T-helper 1 cell treated with Interleukin-12 subunit alpha and Interleukin-12 subunit beta and Interleukin-4 antibody, amounts not matched to agents 30 ng/mL and 1 ng/mL, for 36 hours (primary cell): Measurements from ENCODE around the gene PGC. TPM values are rescaled to one million over a fixed set of nuclear protein-coding genes. Genes with fewer than 3 reads are reported as not detected.

Source experiments
- intact Hi-C: fragments of 100-400 bp; cut with micrococcal nuclease; formaldehyde crosslinking; loops from one replicate; pipeline ENCODE4 v1.15.1; 2024
- total RNA-seq: library from RNA; stranded (reverse); gene quantifications from 2 replicates; pipeline ENCODE4 v1.2.3, GENCODE V29; 2022

The PGC gene
- total RNA-seq, 1 donor from 2014 or later = not detected

DNA sequence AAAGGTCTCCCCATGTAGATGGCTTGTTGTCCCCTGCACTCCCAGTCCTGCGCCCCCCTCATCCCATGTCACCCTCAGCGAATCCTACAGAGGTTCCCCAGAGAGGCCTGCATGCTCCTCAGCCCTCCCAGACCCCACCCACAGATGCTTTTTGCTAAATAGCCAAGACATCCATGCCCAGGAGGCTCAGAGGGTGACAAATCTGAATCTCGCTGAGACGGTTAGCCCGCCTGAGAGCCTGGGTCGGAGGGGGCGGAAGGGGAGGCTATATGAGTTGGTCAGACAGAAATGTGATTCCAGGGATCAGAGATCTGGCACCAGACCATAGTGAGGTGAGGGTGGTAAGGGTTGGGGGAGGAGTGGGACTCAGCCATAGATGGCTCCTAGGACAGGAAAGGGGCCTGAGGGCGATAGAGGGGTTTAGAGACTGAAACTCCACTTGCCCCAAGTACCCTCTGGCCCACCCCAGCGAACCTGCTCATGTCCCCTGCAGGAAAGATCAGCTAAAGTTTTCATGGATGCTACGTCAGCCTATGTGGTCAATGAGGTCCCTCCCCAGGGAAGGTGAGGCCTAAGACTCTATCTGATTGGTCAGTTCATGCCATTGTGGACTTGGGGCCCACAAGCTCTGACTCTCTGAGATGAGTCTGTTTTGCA lies 45.0 kb downstream of the PGC start:
- intact Hi-C loops = no loop called here

DNA sequence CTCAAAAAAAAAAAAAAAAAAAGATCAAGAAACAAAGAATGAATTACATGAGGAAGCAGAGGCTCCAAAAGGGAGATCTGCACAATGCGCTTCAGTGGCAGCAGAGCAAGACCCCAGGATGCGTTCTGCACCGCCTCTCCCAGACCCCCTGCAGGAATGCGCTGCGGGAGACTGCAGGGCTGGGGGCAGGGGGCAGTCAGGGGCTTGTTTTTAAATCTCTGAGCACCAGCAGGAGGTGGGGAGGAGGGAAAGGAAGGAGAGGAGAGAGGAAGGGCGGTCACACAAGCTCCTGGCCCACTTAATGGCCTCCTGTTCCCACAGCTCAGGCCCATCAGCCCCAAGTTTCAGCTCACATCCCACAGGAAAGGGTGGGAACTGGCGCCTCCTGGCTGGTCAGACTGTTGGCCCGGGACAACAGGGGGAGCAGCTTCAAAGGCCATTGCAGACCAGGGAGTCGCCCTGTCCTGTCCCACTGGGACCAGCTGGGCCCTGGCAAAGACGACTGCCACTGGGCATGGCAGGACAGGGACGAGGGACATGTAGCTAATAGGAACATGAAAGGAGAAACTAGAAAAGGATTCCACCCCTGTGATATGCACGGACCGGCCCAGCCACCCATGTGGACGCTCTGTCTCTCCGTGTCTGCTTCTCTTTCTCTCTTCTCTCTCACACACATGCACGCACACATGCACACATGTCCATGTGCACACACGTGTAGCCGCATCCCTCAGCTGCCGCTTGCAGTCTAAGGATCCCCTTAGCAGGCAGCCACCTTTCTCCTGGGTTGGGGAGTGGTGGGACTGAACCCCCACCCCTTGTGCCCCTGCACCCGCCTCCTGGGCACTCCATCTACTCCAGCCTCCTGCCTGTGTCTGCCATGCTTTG lies 46.5 kb downstream of the PGC start:
- intact Hi-C loops = no loop called here

DNA sequence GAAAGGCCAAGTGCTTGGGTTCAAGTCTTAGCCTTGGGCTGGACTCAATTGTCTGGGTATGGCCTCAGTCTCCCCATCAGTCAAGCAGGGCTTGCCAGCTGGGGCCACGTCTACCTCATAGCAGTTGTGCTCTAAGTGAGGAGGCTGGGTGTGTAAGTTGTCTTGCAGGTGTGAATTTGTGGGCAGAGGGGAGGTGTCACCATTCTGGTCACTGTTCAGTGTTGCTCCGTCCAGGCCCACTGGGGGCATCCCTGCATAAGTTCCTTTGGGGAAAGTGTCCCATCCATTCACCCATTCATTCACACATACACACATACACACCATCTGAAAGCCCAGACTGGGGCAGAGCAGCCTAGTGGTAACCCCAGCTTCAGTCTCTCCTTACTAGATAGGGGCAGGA lies 48.1 kb downstream of the PGC start:
- intact Hi-C loops = no loop called here

DNA sequence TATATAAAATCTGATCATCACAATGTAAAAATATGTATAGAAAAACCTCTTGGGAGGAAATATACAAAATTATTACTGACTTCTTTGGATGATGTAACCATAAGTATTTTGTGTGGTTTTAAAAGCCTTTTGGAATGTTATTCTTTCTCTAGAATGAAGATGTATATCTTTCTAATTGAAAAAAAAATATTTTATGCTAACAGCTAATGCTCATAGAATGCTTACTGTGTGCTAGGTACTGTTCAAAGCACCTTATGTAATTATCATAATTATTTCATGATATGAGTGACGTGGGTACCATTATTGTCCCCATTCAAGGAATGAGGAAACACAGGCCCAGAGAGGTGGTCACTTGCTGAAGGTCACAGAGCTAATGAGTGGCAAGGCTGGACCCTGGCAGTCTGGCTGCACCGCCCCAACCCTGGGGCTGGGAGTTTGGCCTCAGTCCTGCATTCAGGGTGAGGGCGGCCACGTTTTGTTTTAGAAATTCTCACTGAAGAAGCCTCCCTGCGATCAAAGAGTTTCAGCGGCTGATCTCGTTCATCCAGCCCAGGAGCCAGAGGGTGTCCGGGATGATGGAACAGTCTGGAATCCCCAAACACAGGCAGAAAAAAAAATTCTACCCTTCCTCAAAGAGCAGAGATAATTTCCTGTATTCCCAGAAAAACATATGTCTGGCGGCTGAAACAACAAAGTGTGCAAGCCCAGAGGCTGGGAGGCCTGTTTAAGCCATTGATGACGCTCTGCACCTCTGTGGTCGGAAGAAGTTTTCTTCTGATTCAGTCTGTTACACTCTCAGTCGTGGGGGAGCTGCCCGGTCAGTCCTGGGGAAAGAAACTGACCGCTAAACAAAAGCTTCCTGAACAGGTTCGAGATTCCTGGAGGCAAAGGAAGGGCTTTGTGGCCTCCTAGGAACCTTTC lies 49.1 kb downstream of the PGC start:
- intact Hi-C loops = no loop called here

DNA sequence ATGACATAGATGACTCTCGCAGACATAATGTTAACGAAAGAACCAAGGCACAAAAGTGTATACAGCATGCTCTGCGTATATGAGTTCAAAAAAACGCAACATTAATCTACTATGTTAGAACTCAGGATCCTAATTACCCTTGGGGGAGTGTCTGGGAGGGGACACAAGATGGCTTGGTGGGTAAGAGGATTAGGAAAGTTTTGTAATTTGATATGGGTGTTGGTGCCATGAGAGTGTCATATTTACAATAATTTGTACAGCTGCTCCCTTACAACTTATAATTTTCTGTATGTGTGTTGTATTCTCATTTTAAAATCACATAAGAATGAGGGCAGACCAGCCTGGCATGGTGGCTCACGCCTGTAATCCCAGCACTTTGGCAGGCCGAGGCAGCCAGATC lies 50.4 kb downstream of the PGC start:
- intact Hi-C loops = no loop called here

DNA sequence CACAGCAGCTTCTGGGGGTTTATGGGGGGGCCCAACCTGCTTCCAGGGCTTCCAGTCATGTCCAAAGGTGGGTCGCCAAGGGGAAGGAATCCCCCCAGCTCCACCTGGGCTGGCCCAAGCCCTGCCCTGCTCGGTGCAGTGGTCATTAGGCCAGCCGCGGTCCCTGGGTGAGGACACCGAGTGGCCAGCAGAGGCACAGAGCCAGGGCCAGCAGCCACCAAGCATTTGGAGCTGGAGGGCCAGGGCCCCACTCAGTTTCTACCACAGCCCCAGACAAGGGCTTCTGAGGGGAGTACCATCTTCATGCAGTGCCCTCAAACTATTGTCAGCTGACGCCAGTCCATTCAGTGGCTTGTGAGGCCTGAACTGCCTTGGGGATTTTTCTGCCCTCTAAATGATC lies 51.4 kb downstream of the PGC start:
- intact Hi-C loops = no loop called here

DNA sequence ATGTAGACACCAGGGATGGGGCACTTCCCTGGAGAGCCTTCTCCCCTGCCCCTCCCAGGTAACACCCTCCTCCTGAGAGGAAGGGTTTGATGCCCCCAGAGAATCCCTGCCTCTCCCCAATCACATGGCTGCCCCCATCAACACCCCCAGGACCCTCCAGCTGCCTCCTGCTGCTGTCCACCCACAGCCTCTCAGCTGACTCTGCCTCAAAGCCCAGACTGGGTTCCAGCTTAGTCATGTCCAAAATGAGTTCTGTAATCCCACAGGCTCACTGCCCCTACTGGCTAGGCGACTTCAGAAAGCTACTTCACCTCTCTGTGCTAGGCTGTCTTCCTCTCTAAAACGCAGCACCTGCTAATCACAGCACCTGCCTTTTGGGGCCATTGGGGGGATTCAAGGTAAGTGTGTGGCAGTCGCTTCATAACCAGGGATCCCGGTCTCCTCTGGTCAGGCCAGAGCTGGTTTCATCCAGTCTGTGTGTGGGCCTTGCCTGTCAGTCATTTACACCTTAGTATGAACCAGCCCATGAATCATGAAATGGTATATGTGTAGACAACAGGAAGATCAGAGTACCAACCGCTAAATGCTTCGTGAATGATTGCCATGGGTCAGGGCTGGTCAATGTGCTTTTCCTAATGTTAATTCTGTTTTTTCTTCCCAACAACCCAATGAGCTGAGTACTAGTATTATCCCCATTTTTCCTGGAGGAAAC lies 52.2 kb downstream of the PGC start:
- intact Hi-C loops = no loop called here

DNA sequence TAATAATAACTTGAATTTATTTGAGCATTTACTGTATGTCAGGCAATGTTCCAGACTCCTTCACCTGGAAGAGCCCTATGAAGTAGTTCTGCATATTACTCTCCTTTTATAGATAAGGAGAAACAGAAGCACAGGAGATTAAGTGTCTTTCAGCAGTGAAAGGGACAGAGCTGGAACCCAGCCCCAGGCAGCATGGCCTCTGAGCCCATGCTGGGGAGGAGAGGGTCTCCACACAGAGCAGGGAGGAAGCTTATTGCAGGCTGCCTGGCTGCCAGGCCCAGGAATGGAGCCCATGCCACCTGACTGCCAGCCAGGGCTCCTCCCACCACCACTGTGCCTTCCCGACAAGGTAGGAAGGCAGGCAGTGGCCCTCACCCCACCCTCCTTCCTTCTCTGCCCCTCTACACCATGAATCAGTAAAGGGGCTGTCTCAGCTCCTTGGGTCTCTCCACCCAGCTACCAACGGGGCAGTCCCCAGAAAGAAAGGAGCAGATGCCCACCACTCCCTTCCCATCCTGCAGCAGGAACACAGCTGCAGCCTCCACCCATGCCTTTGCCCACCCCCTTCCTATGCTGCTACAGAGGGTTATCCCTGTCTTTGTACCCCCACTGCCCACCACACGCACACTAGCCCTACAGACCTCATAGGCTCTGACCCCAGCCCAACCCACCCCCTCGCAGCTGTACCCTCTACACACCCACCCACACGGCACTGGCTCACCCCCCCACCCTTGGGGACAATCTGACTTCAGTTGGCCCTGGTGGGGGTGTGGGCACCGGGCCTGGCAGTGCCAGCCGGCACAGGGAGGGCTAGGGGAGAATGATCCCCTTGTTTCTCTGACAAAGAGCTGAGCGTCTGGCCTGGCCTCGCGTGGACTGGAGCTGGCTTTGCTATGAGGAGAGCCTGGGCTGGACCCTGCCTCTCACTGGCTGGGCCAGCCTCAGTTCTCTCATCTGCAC lies 53.6 kb downstream of the PGC start:
- intact Hi-C loops = no loop called here

DNA sequence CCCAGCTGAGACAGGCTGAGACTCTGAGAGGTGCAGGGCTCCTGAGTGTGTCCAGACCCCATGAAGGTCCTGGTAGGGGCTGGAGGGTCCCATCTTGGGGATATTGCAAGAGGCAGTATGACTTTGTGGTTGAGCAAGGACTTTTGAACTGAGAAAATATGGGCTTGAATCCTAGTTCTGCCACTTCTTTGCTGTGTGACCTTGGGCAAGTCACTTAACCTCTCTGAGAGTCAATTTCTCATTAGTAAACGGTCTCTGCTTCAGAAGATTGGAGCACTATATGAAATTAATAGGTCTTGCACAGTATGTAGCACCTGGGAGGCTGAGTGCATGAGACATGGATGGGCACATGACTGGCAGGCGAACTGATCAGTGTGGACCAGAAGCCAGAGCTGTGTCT lies 54.5 kb downstream of the PGC start:
- intact Hi-C loops = no loop called here

DNA sequence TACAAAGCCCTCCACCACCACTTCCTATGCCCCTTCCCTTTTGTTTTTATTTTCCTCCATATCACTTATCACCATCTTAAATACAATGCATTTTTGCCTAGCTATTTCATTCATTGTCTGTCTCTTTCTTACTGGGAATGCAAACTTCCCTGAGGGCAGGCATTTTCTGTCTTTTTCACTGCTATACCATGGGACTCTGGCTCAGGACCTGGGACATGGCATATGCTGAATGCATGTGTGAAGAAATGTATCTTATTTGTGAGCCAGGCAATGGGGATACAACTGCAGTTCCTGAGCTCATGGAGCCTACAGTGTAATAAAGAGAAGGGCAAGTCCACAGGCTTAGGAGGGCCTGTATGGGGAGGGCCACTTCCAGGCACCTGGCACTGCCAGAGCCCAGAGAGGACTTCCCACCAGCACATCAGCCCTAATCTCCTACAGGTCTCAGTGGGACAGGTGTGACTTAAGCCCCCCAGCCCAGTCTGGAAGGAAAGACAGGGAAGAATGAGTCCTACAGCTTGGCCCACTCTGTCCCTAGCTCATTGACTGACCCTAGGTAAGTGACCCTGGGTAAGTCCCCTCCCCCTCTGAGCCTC lies 55.0 kb downstream of the PGC start:
- intact Hi-C loops = no loop called here

DNA sequence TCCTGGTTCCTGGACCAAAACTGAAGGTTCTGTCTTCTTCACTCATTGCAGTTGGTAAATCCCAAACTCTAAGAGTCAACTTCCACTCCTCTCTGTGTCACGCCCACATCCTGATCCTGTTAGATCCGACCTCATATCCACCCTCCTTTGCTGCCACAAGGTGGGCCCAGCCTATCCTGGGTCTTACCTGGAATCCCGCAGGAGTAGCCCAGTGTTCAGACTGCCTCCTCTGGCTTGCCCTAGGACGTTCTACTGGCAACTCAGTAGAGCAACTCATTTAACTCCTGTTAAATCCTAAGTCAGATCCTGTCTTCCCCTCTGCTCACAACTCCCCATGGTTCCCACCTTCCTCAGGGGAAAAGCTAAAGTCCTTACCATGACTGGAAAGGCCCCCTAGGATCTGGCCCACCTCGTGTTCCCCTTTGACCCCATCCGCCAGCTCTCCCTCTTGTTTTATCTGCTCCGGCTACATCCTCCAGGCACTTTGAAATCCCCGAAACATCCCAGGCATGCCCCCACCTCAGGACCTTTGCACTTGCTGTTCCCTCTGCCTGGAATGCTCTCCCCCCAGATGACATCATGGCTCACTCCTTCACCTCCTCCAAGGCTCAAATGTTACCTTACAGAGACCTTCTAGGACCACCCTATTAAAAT lies 55.6 kb downstream of the PGC start:
- intact Hi-C loops = no loop called here

DNA sequence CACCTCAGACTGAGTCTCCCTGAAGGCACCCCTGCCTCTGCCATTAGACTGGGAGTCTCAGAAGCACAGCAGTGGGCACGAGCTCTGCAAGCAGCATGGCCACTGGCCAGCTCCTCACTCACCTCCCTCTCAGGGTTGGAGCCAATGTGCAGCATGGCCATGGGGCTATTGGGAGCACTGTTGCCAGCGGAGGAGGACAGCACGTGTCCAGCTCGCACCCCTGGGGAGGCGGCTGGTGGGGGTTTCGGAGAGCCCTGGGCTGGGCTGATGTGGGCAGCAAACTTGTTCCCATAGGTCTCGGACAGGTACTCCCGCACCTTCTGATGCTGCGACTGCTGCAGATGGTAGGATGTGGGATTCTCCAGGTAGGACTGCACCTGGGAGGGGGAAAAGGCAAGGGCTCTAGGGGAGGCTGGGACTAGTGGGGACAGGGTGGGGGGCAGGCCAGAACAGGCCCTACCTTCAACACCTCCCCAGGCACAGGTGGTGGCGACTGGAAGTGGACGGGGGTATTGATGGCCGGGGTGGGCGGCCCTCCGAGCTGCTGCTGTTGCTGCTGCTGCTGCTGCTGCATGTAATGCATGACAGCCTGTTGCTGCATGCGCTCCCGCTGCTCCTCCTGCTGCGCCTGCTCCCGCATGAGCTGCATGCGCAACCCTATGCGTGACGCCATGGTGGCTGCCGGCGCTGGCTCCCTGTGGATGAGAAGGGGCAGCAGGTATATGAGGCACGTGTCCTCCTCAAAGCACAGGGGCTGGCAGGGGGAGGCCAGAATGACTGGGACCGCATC lies 56.5 kb downstream of the PGC start:
- intact Hi-C loops = no loop called here

DNA sequence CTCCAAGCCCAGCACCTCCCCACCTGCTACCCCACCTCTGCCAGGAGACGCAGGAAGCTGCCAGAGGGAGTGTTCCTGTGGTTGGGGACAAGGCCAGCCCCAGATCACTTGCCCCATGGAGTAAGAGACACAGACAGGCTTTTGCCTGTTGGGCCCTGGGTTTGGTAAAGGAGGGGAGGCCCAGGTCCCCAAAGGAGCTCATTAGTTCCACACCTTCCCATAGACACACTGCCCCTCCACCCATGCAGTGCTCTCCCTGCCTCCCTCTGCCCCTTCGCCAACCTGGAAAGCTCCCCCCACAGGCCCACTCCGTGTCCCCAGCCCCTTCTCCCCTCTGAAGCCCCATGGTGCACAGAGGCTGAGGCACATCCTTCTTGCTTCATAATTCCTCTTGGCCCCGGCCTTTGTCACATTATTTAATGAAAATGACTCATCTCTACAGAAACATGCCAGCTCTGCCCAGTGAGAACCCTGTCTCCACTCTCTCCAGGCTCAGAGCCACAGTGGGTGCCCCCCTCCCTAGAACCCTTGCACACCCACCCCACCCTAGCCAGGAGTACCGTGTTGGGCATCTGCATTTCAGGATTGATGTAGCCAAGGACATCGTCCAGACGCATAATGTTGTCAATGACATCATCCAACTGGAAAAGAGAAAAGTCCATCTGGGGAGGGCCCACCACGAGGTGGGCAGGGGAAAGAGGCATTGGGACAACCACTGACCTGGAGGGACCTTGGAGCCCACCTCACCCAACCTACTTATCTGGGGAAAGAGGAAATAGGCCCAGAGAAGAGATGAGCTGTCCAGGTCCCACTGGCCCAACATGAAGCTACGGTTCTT lies 57.8 kb downstream of the PGC start:
- intact Hi-C loops = no loop called here

DNA sequence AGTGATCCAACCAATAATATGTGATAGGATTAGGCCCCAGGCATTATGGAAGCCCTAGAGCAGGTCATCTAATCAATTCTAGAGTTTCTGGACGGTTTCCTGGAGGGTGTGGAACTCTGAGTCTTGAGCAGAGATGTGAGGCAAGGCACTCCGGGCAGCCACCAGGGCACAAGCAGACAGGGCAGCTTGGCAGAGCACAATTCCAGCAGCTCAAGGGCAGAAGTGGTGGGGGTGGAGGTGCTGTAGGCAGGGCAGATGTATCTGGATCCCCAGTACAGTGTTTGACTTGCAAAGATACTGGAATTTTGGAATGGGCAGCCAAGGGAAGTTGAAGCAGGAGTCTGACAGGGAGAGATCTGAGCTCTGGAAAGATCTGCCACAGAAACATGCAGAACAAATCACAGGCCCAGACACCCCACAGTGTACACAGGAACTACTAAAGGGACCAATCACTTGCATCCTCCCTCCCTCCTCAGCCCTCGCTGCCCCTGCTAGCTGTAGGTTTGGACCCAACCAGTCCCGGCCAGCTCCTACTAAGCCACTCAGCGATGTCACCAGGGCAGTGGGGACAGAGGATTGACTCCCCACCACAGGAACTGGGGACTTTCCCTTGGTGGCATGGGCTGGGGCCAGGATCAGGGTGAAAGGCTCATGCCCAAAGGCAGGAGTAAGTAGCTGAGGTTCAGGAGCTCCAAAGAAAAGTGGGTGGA lies 58.8 kb downstream of the PGC start:
- intact Hi-C loops = no loop called here

DNA sequence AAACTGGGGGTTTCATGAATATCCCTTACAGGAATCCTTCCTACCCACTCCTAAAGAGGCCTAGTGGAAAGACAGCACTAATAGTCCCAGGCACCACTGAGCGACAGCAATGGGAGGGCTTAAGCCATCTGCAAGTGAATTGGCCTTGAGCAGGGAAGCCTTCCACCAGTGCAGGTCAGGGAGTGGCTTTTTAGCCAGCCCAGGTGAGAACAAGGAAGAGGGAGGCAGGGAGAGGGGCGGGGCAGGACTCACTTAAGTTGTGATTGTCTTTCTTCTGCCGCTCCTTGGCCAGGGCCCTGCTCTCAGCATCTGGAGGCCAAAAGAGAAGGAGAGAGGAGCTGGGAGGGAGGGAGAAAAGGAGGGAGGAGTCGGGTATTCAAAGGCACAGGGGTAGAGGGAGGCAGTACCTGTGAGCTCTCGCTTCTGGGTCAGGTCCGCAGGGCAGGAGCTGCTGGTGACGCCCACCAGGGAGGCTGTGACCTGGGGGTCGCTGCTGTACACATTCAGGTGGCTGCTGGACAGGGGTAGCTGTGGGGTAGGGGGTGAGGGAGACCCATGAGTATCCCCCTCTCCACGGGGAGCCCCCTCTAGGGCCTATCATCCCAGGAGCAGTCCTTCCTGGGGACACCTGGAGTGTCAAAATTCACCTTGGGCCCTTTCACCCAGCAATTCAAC lies 59.6 kb downstream of the PGC start:
- intact Hi-C loops = no loop called here
